Esophagus squamous epithelium (tissue), 5 donors: ENCODE results near the gene MAGI1. TPM values are rescaled to one million over a fixed set of nuclear protein-coding genes. Genes with fewer than 3 reads are reported as not detected.

Source experiments
- DNase-seq: peaks from one replicate; lab custom pipeline; 2025; lab: John Stamatoyannopoulos, UW
- H3K27ac ChIP-seq, 4 donors: fragments of 200-600 bp; sonication (generic); one replicate each; pipeline ENCODE4 v1.5.1; 2016 to 2019; ENCODE audit warnings: mild to moderate bottlenecking in 1 of 4
- H3K27me3 ChIP-seq, 4 donors: fragments of 200-600 bp; sonication (generic); 1 replicate in 3 of 4; 2 replicates in 1 of 4; pipeline versions ENCODE4 v1.5.1 to v1.6.0; 2017 to 2021; ENCODE audit warnings: antibody characterized with exemption in 1 of 4
- H3K36me3 ChIP-seq, 3 donors: fragments of 200-600 bp; sonication (generic); one replicate each; pipeline ENCODE4 v1.5.1; 2016 to 2019
- H3K4me1 ChIP-seq, 3 donors: fragments of 200-600 bp; sonication (generic); one replicate each; pipeline ENCODE4 v1.5.1; 2017 to 2019
- H3K4me3 ChIP-seq, 4 donors: fragments of 200-600 bp; sonication (generic); 1 replicate in 3 of 4; 2 replicates in 1 of 4; pipeline ENCODE4 v1.5.1; 2016 to 2019; ENCODE audit warnings: mild to moderate bottlenecking in 2 of 4, moderate library complexity in 1 of 4
- H3K9me3 ChIP-seq, 3 donors: fragments of 200-600 bp; sonication (generic); one replicate each; pipeline ENCODE4 v1.5.1; 2016 to 2019
- POLR2A ChIP-seq, 4 donors: fragments of 450-650 bp; IDR thresholded peaks; one replicate each; pipeline ENCODE4 v1.6.1; 2017; ENCODE audit warnings: antibody characterized with exemption in 4 of 4, mild to moderate bottlenecking in 4 of 4, moderate library complexity in 3 of 4
- WGBS, 2 donors: methylation state at CpG; one replicate each; pipeline ENCODE4 v1.1.5; 2018; 5-methylcytosine and 5-hydroxymethylcytosine counted together
- intact Hi-C: fragments of 100-400 bp; cut with DNase I; formaldehyde crosslinking; loops from one replicate; pipeline ENCODE4 v1.15.0; 2022
- total RNA-seq, 4 donors: library from RNA; depleted of rRNA; stranded (reverse); fragments of >200 nt; gene quantifications; one replicate each; pipeline ENCODE4 v1.1.0, GENCODE V29; 2016
- TF ChIP-seq, protein P1 (sequence below), 6 experiments: fragments of 450-650 bp in 4 of 6; fragments of 200-600 bp in 2 of 6; sonication (generic) in 2 of 6; IDR thresholded peaks; one replicate each; pipeline ENCODE4 v1.5.1; 2016 to 2019; ENCODE audit warnings: antibody characterized with exemption in 6 of 6, mild to moderate bottlenecking in 4 of 6, moderate library complexity in 4 of 6
- donor health status: DM: yes; HTN: yes; CAD: no.

Gene MAGI1
- total RNA-seq, 4 donors from 2014 or later: 12.0 to 28.2 (median 21.1) TPM

GRCh38 chr3:65666448-65667091, 372.1 kb downstream of the MAGI1 start:
- WGBS, 2 donors: 73 to 90% methylated on average over 4 to 6 of the region's 6 CpGs
- Histone ChIP-seq H3K9me3 (no peaks in the 10 kb centered on the region), H3K4me1 (no peaks in the 10 kb centered on the region), H3K36me3 (no peaks in the 10 kb centered on the region), H3K27me3 (no peaks in the 10 kb centered on the region), H3K27ac (no peak overlapping the region), H3K4me3 (no peak overlapping the region)
- DNase-seq: no peak
- intact Hi-C loops: no loop called here
- no peak for TF ChIP-seq POLR2A (IDR thresholded peaks at IDR 0.05)
- TF ChIP-seq, protein P1, sequence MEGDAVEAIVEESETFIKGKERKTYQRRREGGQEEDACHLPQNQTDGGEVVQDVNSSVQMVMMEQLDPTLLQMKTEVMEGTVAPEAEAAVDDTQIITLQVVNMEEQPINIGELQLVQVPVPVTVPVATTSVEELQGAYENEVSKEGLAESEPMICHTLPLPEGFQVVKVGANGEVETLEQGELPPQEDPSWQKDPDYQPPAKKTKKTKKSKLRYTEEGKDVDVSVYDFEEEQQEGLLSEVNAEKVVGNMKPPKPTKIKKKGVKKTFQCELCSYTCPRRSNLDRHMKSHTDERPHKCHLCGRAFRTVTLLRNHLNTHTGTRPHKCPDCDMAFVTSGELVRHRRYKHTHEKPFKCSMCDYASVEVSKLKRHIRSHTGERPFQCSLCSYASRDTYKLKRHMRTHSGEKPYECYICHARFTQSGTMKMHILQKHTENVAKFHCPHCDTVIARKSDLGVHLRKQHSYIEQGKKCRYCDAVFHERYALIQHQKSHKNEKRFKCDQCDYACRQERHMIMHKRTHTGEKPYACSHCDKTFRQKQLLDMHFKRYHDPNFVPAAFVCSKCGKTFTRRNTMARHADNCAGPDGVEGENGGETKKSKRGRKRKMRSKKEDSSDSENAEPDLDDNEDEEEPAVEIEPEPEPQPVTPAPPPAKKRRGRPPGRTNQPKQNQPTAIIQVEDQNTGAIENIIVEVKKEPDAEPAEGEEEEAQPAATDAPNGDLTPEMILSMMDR (IDR thresholded peaks at IDR 0.05): no peak

DNA sequence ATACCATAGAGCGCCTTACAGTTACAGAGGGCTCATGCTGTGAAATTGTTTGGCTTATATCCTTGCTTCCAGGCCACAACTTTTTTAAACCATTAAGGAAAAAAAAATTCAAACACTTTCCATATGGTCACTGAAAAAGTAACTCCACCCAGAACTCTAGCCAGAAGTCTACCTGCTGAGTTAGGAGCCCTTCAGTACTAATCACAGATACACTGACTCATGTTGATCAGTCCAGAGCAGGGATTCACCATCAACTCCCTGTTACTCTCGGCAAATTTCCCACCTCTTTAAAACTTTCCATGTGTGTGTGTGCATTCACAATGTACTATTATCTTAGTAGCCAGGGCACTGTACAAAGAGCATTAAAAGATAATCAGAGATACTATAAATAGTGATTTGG, 372.8 kb downstream of the MAGI1 start:
- intact Hi-C loops: no loop called here
- H3K27ac ChIP-seq: no peak overlapping the region
- no peaks in the 10 kb centered on the region for H3K27me3 ChIP-seq
- H3K36me3 ChIP-seq: no peaks in the 10 kb centered on the region
- 85 to 94% methylated on average over 2 of the region's 2 CpGs for WGBS, 2 donors
- no peaks in the 10 kb centered on the region for H3K4me1 ChIP-seq
- no peak for DNase-seq
- no peak for TF ChIP-seq POLR2A (IDR thresholded peaks at IDR 0.05)
- TF ChIP-seq, protein P1 (IDR thresholded peaks at IDR 0.05): no peak
- H3K4me3 ChIP-seq: no peak overlapping the region
- H3K9me3 ChIP-seq: no peaks in the 10 kb centered on the region

GRCh38 chr3:65664931-65665330, 373.8 kb downstream of the MAGI1 start:
- no peaks in the 10 kb centered on the region for H3K27me3 ChIP-seq
- TF ChIP-seq, protein P1 (IDR thresholded peaks at IDR 0.05): no peak
- no peak for TF ChIP-seq POLR2A (IDR thresholded peaks at IDR 0.05)
- intact Hi-C loops: no loop called here
- 74 to 79% methylated on average over 2 of the region's 2 CpGs for WGBS, 2 donors
- H3K4me3 ChIP-seq: no peak overlapping the region
- no peak for DNase-seq
- H3K27ac ChIP-seq: no peak overlapping the region
- no peaks in the 10 kb centered on the region for H3K36me3 ChIP-seq
- no peaks in the 10 kb centered on the region for H3K4me1 ChIP-seq
- H3K9me3 ChIP-seq: no peaks in the 10 kb centered on the region

- DNase-seq: no peak
- Histone ChIP-seq H3K27ac (no peak overlapping the region), H3K9me3 (no peaks in the 10 kb centered on the region), H3K4me1 (no peaks in the 10 kb centered on the region), H3K36me3 (no peaks in the 10 kb centered on the region), H3K27me3 (no peaks in the 10 kb centered on the region), H3K4me3 (no peak overlapping the region)
- TF ChIP-seq, protein P1 (IDR thresholded peaks at IDR 0.05): no peak
- no peak for TF ChIP-seq POLR2A (IDR thresholded peaks at IDR 0.05)
- 78 to 83% methylated on average over 3 of the region's 3 CpGs for WGBS, 2 donors
- intact Hi-C loops: no loop called here
Observed at GRCh38 chr3:65664446-65664845, 374.3 kb downstream of the MAGI1 start.

DNA sequence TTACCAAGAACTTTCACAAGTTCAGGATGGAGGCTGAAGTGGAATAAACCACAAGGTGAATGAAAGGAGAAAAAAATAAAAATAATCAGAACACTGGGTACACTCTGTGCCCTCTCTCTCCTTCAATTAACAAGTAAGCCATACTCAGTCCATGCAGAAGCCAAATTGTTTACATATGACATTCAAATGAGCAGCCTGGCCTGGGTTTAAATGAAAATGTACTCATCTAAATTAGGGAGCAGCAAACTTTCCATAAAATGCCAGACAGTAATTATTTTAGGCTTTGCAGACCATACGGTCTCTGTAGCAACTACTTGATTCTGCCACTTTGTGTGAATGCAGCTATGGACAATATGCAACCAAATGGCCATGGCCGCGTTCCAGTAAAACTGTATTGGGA, 376.6 kb downstream of the MAGI1 start:
- WGBS, 2 donors: 88 to 91% methylated on average over 3 of the region's 3 CpGs
- Histone ChIP-seq H3K27me3 (no peaks in the 10 kb centered on the region), H3K36me3 (no peaks in the 10 kb centered on the region), H3K4me3 (no peak overlapping the region), H3K4me1 (no peaks in the 10 kb centered on the region), H3K27ac (no peak overlapping the region), H3K9me3 (no peaks in the 10 kb centered on the region)
- intact Hi-C loops: no loop called here
- DNase-seq: no peak
- TF ChIP-seq POLR2A (IDR thresholded peaks at IDR 0.05): no peak
- TF ChIP-seq, protein P1 (IDR thresholded peaks at IDR 0.05): no peak
